ACC112 (cell line): ENCODE measurements around the gene DIRAS1.
"Not testable (repeated sequence)": the region's sequence is repeated elsewhere in the genome, so short reads cannot be mapped to it uniquely, and the experiment has no call there.

ENCODE experiments used
- H2AFZ ChIP-seq: fragments of 200-600 bp; sonication (generic); one replicate; pipeline ENCODE4 v1.6.0; 2017; ENCODE audit warnings: antibody characterized with exemption, low read length; ENCODE audit not compliant: unreplicated experiment
- H3K27ac ChIP-seq: fragments of 200-600 bp; sonication (generic); 2 replicates; pipeline ENCODE4 v1.5.1; 2014; ENCODE audit warnings: low read depth, mild to moderate bottlenecking, antibody characterized with exemption, low read length, moderate library complexity
- H3K27me3 ChIP-seq: fragments of 200-600 bp; sonication (generic); 2 replicates; pipeline ENCODE4 v1.6.1; 2014; ENCODE audit warnings: mild to moderate bottlenecking, antibody characterized with exemption, low read length, moderate library complexity, mixed read lengths; ENCODE audit not compliant: insufficient read depth
- H3K36me3 ChIP-seq: fragments of 200-600 bp; sonication (generic); 2 replicates; pipeline ENCODE4 v1.6.1; 2016; ENCODE audit warnings: mild to moderate bottlenecking, antibody characterized with exemption, low read length, moderate library complexity, mixed read lengths; ENCODE audit not compliant: insufficient read depth
- H3K4me1 ChIP-seq: fragments of 200-600 bp; sonication (generic); one replicate; pipeline ENCODE4 v1.6.1; 2016; ENCODE audit warnings: low read length, mixed read lengths; ENCODE audit not compliant: insufficient read depth, unreplicated experiment, control insufficient read depth
- H3K4me3 ChIP-seq: fragments of 200-600 bp; sonication (generic); 2 replicates; pipeline ENCODE4 v1.5.1; 2014; ENCODE audit warnings: mild to moderate bottlenecking, low read depth, low read length
- H3K79me2 ChIP-seq: fragments of 200-600 bp; sonication (generic); one replicate; pipeline ENCODE4 v1.6.0; 2016; ENCODE audit warnings: low read length; ENCODE audit not compliant: control insufficient read depth, unreplicated experiment, insufficient read depth

DIRAS1 gene

DNA sequence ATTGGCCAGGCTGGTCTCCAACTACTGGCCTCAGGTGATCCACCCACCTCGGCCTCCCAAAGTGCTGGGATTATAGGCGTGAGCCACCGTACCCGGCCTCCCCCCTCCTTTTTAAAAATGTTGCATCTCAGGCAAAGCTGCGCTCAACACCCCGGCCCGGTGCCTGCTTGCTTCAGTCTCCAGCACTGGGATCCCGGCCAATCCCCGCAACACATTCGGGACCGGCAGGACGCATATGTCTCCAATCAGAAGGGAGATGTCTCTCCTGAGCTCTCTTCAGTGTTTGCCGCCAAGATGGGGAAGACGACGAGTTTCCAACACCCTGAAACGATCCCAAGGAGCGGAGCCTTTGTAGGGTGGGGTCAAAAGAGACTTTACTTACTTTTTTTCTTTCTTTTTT is 34.8 kb downstream of the DIRAS1 start:
- Histone ChIP-seq H3K4me1 (no peaks in the 10 kb centered on the region), H2AFZ (no peak overlapping the region), H3K4me3 (no peak overlapping the region), H3K27me3 (no peaks in the 10 kb centered on the region), H3K27ac (no peak overlapping the region), H3K36me3 (no peaks in the 10 kb centered on the region), H3K79me2 (no peaks in the 10 kb centered on the region)

DNA sequence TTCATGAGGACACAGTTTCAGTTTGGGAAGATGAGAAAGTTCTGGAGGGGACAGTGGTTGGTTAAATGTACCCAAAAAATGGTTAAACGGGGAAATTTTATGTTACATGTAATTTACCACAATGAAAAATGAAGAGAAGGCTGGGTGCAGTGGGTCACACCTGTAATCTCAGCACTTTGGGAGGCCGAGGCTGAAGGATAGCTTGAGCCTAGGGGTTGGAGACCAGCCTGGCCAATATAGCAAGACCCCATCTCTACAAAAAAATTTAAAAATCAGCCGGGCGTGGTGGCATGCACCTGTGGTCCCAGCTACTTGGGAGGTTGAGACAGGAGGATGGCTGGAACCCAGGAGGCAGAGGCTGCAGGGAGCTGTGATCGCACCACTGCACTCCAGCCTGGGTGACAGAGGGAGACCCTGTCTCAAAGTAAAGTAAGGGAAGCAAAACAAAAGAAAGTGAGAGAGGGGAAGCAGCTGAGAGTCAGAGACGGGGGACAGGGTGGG is 35.9 kb downstream of the DIRAS1 start:
- no peaks in the 10 kb centered on the region for H3K36me3 ChIP-seq
- no peak overlapping the region for H3K4me3 ChIP-seq
- no peaks in the 10 kb centered on the region for H3K4me1 ChIP-seq
- no peak overlapping the region for H2AFZ ChIP-seq
- H3K27ac ChIP-seq: no peak overlapping the region
- no peaks in the 10 kb centered on the region for H3K27me3 ChIP-seq
- H3K79me2 ChIP-seq: no peaks in the 10 kb centered on the region

DNA sequence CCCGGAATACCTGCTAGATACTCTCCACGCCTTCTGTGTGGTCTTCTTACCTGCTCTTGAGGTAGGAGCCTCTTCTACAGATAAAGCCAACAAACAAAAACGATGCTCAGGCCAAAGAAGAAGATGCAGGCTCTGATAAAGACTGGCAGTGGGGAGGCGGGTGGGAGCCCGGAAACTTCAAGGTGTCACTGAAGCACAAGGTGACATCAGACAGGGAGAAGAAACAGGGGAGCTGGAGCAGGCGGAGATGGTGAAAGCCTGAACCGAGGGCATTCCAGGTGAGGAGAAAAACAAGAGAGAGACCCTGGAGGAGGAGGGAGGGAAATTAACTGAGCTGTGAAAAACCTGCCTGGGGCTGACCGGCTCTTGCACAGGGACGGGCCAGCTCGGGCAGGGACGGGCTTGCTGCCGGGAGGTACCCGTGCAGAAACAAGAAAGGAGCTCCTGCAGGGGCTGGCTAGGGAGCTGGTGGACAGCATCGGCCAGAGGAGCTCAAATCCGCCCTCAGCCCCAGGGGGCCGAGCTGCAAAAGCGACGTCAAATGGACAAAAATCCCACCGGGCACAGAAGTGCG is 37.7 kb downstream of the DIRAS1 start:
- Histone ChIP-seq H3K27me3 (peaks cover 9% of the 10 kb centered on the region), H3K4me3 (no peak overlapping the region), H3K79me2 (no peaks in the 10 kb centered on the region), H3K4me1 (no peaks in the 10 kb centered on the region), H2AFZ (no peak overlapping the region), H3K27ac (no peak overlapping the region), H3K36me3 (no peaks in the 10 kb centered on the region)

DNA sequence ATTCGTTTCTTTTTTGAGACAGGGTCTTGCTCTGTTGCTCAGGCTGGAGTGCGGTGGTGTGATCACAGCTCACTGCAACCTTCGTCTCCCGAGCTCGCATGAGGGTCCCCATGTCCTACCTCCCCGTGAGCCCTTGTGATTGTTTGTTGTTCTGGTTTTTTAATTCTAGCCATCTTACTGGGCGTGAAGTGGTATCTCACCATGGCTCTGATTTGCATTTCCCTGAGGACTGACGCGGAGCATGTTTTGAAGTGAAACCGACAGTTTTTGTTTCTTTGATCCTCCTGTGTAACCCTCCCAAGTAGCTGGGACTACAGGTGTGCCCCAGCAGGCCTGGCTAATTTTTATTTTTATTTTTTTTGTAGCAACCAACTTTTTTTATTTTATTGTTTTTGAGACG is 40.4 kb downstream of the DIRAS1 start:
- Histone ChIP-seq H3K79me2 (no peaks in the 10 kb centered on the region), H3K27ac (no peak overlapping the region), H3K4me1 (no peaks in the 10 kb centered on the region), H2AFZ (no peak overlapping the region), H3K27me3 (peaks cover 36% of the 10 kb centered on the region), H3K4me3 (no peak overlapping the region), H3K36me3 (no peaks in the 10 kb centered on the region)

DNA sequence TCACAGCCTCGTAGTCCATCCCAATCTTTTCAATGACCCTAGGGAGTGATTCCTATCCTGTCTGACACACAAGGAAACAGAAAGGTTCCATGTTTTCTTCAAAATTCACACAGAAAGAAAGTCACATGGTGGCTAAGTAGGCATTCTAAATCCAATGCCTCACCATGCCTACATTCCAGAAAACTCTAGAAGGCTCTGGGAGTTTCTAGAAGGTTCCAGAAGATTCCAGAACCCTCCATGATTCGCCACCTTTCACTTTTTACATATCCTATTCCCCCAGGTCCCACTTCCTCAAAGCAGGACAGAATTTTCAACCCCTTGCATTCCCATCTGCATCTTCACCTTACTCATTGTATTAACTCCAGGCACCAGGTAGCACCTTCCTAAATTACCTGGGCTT is 41.7 kb downstream of the DIRAS1 start:
- Histone ChIP-seq H3K79me2 (no peaks in the 10 kb centered on the region), H3K27ac (no peak overlapping the region), H3K27me3 (peaks cover 50% of the 10 kb centered on the region), H3K36me3 (no peaks in the 10 kb centered on the region), H3K4me3 (no peak overlapping the region), H2AFZ (no peak overlapping the region), H3K4me1 (no peaks in the 10 kb centered on the region)

DNA sequence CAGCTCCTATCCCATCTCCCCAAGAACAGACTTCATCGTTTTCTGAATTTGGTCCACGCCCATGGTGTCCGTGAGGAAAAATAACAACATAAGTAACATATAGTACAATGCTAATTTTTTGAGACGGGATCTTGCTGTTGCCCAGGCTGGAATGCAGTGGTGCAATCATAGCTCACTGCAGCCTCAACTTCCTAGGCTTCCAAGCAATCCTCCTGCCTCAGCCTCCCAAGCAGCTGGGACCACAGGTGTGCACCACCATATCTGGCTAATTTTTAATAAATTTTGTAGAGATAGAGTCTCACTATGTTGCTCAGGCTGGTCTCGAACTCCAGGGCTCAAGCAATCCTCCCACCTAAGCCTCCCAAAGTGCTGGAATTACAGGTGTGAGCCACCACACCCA is 42.2 kb downstream of the DIRAS1 start:
- H3K27ac ChIP-seq, H3K36me3 ChIP-seq, H3K4me3 ChIP-seq, H3K4me1 ChIP-seq, H3K79me2 ChIP-seq, H2AFZ ChIP-seq: not testable (repeated sequence)
- H3K27me3 ChIP-seq: peaks cover 51% of the 10 kb centered on the region

DNA sequence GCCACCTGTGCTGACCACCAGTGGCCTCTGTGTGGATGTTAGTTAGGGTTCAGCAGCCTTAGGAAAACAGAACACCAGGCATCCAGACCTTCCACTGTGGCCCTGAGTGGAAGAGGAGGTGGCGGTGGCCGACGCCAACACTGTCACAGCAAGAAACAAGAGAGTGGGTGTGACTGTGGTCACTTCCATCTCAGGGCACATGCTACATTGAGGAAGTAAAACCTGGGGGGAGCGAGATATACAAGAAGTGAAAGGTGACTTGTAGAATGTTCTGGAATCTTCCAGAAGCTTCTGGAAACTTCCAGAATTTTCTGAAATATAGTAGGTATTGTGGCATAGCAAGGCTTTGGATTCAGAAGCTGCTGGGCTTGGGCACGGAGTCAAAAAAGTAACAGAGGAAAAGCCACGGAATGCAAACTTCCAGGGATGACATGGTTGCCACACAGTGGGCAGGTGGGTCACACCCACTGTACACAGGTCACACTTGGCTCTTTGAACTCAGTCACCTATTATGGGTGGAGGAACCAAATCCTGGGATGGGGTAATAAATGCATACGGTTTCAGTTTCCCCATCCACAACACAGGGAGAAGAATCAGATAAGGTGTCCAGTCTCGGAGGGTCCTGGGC is 43.0 kb downstream of the DIRAS1 start:
- Histone ChIP-seq H3K36me3 (no peaks in the 10 kb centered on the region), H3K27ac (no peak overlapping the region), H3K4me3 (no peak overlapping the region), H3K4me1 (no peaks in the 10 kb centered on the region), H2AFZ (no peak overlapping the region), H3K27me3 (peaks cover 51% of the 10 kb centered on the region), H3K79me2 (no peaks in the 10 kb centered on the region)

DNA sequence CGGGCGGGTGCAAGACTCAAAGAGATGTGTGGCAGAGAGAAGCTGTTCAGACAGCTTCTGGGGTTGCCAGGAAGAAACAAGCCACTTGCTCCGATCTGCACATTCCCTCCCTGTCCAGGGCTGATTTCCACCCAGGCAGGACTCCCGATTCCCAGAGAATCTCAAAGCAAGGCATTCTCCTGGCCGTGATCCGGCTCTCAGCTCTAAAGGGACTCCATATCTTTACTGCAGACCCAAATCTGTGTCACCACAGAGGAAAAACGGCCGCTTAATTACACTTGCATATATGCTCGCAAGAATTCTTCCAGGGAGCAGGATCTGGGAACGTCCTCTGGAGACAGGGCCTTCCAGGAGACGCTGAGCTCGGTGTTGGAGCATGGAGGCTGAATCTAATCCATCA is 44.3 kb downstream of the DIRAS1 start:
- H2AFZ ChIP-seq: no peak overlapping the region
- H3K27ac ChIP-seq: no peak overlapping the region
- no peak overlapping the region for H3K4me3 ChIP-seq
- H3K36me3 ChIP-seq: no peaks in the 10 kb centered on the region
- H3K4me1 ChIP-seq: no peaks in the 10 kb centered on the region
- H3K79me2 ChIP-seq: no peaks in the 10 kb centered on the region
- H3K27me3 ChIP-seq: peaks cover 51% of the 10 kb centered on the region

DNA sequence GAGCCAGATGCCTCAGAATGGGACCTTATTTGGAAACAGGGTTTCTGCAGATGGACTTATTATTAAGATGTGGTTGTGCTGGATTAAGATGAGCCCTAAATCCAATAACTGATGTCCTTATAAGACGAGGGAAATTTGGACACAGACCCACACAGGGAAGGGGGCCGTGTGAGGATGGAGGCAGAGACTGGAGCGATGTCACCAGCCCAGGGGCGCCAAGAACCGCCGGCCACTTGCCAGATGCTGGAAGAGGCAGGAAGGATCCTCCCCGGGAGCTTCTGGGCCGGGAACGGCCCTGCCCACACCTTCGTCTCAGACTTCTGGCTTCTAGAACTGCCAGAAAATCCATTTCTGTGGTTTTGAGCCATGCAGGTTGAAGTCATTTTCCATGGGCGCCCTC is 45.3 kb downstream of the DIRAS1 start:
- Histone ChIP-seq H3K36me3 (no peaks in the 10 kb centered on the region), H3K4me1 (no peaks in the 10 kb centered on the region), H3K27ac (no peak overlapping the region), H2AFZ (no peak overlapping the region), H3K79me2 (no peaks in the 10 kb centered on the region), H3K27me3 (peaks cover 51% of the 10 kb centered on the region), H3K4me3 (no peak overlapping the region)

DNA sequence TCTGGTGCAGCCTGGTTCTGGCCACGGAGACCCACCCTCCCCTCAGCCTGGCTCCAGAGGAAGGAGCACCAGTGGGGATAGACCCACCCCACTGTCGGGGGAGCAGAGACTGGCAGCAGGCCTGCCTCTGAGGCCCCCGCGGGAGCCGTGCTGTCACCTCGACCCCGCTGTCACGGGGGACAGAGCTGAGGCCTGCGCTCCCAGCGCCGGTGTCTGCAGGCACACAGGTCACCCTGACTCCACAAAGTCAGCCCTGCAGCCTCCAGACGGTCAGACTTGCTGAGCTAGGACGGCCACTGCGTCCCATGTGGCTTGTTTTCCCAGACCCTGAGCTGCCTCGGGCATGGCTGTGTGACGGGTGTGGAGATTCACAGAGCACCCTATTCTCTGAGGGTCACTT is 51.0 kb downstream of the DIRAS1 start:
- Histone ChIP-seq H3K27me3 (peaks cover 8% of the 10 kb centered on the region), H3K4me3 (no peak overlapping the region), H3K36me3 (no peaks in the 10 kb centered on the region), H3K79me2 (no peaks in the 10 kb centered on the region), H3K27ac (no peak overlapping the region), H2AFZ (no peak overlapping the region), H3K4me1 (no peaks in the 10 kb centered on the region)

DNA sequence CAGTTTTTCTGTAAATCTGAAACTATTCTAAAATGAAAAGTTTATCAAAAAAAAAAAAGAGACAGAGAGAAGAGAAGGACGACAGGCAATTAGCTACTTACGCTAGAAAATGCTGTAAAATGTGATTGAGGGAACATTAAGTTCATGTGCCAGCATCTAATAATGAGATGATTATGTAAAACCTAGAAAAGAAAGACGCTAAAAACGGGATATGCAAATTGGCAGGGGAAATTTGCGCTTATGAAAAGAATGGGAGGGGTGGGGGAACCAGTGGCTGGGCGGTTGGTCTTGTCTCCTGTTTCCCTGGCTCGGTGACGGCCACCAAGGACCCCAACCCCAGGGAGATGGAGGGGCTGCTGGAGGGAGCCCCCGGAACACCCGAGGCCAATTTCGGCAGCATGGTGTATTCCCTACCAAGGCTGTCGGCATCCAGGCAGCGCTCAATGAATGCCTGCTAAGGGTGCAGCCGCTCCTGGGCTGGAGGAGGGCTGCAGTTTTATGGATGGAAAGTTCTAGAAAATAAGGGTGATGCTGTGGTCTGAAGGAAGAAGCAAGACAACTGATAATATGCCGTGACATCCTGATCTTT is 52.9 kb downstream of the DIRAS1 start:
- Histone ChIP-seq H3K4me1 (no peaks in the 10 kb centered on the region), H3K27me3 (no peaks in the 10 kb centered on the region), H3K4me3 (no peak overlapping the region), H3K27ac (no peak overlapping the region), H3K79me2 (no peaks in the 10 kb centered on the region), H2AFZ (no peak overlapping the region), H3K36me3 (no peaks in the 10 kb centered on the region)
